DMS153 (cell line): ENCODE data around the gene STRIP1.

Experiments
- DNase-seq: peaks from one replicate; lab custom pipeline; 2025; lab: John Stamatoyannopoulos, UW

STRIP1 gene

GRCh38 chr1:110098222-110099026, 64.0 kb downstream of the STRIP1 start:
- DNase-seq = no peak

- no peak for DNase-seq
Observed at GRCh38 chr1:110100335-110100734, 65.9 kb downstream of the STRIP1 start.

- no peak for DNase-seq
Observed at GRCh38 chr1:110102081-110102480, 67.7 kb downstream of the STRIP1 start.
